ENCODE measurements around the gene RNF41. TPM values are rescaled to one million over a fixed set of nuclear protein-coding genes. Genes with fewer than 3 reads are reported as not detected.

The RNF41 gene
- total RNA-seq, 1 experiment from 2014 or later = 57.4 TPM

- no peak for TF ChIP-seq ZNF317 (CRISPR knock-in tag; IDR thresholded peaks at IDR 0.05; ENCODE audit: borderline replicate concordance, low read depth)
- TF ChIP-seq USF1 (CRISPR knock-in tag; IDR thresholded peaks at IDR 0.05) = peak; percentile 54
- TF ChIP-seq, protein P1, sequence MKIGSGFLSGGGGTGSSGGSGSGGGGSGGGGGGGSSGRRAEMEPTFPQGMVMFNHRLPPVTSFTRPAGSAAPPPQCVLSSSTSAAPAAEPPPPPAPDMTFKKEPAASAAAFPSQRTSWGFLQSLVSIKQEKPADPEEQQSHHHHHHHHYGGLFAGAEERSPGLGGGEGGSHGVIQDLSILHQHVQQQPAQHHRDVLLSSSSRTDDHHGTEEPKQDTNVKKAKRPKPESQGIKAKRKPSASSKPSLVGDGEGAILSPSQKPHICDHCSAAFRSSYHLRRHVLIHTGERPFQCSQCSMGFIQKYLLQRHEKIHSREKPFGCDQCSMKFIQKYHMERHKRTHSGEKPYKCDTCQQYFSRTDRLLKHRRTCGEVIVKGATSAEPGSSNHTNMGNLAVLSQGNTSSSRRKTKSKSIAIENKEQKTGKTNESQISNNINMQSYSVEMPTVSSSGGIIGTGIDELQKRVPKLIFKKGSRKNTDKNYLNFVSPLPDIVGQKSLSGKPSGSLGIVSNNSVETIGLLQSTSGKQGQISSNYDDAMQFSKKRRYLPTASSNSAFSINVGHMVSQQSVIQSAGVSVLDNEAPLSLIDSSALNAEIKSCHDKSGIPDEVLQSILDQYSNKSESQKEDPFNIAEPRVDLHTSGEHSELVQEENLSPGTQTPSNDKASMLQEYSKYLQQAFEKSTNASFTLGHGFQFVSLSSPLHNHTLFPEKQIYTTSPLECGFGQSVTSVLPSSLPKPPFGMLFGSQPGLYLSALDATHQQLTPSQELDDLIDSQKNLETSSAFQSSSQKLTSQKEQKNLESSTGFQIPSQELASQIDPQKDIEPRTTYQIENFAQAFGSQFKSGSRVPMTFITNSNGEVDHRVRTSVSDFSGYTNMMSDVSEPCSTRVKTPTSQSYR (CRISPR knock-in tag; IDR thresholded peaks at IDR 0.05) = no peak
- no peak for TF ChIP-seq FOXP1 (CRISPR knock-in tag; IDR thresholded peaks at IDR 0.05; ENCODE audit: borderline replicate concordance)
- TF ChIP-seq, protein P2, sequence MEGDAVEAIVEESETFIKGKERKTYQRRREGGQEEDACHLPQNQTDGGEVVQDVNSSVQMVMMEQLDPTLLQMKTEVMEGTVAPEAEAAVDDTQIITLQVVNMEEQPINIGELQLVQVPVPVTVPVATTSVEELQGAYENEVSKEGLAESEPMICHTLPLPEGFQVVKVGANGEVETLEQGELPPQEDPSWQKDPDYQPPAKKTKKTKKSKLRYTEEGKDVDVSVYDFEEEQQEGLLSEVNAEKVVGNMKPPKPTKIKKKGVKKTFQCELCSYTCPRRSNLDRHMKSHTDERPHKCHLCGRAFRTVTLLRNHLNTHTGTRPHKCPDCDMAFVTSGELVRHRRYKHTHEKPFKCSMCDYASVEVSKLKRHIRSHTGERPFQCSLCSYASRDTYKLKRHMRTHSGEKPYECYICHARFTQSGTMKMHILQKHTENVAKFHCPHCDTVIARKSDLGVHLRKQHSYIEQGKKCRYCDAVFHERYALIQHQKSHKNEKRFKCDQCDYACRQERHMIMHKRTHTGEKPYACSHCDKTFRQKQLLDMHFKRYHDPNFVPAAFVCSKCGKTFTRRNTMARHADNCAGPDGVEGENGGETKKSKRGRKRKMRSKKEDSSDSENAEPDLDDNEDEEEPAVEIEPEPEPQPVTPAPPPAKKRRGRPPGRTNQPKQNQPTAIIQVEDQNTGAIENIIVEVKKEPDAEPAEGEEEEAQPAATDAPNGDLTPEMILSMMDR (IDR thresholded peaks at IDR 0.05) = peak; percentile 54; the same call in 1 of the 2 replicates
- no peak for TF ChIP-seq OVOL2 (CRISPR knock-in tag; IDR thresholded peaks at IDR 0.05; ENCODE audit: borderline replicate concordance)
- no peak for TF ChIP-seq NR1H2 (CRISPR knock-in tag; IDR thresholded peaks at IDR 0.05)
- TF ChIP-seq ETV6 (CRISPR knock-in tag; IDR thresholded peaks at IDR 0.05) = peak; percentile 89
- peak; percentile 89 for TF ChIP-seq FOXK1 (CRISPR knock-in tag; IDR thresholded peaks at IDR 0.05)
- TF ChIP-seq, protein P3, sequence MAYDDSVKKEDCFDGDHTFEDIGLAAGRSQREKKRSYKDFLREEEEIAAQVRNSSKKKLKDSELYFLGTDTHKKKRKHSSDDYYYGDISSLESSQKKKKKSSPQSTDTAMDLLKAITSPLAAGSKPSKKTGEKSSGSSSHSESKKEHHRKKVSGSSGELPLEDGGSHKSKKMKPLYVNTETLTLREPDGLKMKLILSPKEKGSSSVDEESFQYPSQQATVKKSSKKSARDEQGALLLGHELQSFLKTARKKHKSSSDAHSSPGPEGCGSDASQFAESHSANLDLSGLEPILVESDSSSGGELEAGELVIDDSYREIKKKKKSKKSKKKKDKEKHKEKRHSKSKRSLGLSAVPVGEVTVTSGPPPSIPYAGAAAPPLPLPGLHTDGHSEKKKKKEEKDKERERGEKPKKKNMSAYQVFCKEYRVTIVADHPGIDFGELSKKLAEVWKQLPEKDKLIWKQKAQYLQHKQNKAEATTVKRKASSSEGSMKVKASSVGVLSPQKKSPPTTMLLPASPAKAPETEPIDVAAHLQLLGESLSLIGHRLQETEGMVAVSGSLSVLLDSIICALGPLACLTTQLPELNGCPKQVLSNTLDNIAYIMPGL (CRISPR knock-in tag; IDR thresholded peaks at IDR 0.05) = peak; percentile 94; the same call in 1 of the 2 replicates
- no peak for TF ChIP-seq ATF1 (CRISPR knock-in tag; IDR thresholded peaks at IDR 0.05)
- TF ChIP-seq, protein P4, sequence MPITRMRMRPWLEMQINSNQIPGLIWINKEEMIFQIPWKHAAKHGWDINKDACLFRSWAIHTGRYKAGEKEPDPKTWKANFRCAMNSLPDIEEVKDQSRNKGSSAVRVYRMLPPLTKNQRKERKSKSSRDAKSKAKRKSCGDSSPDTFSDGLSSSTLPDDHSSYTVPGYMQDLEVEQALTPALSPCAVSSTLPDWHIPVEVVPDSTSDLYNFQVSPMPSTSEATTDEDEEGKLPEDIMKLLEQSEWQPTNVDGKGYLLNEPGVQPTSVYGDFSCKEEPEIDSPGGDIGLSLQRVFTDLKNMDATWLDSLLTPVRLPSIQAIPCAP (CRISPR knock-in tag; IDR thresholded peaks at IDR 0.05) = no peak
- TF ChIP-seq CDX4 (CRISPR knock-in tag; IDR thresholded peaks at IDR 0.05; ENCODE audit: borderline replicate concordance) = no peak
- peak; percentile 85; the same call in 1 of the 2 replicates for TF ChIP-seq TEAD1 (CRISPR knock-in tag; IDR thresholded peaks at IDR 0.05)
- no peak for TF ChIP-seq FOXJ3 (CRISPR knock-in tag; IDR thresholded peaks at IDR 0.05; ENCODE audit: borderline replicate concordance)
- no peak for TF ChIP-seq HMGA2 (CRISPR knock-in tag; IDR thresholded peaks at IDR 0.05)
- TF ChIP-seq, protein P5, sequence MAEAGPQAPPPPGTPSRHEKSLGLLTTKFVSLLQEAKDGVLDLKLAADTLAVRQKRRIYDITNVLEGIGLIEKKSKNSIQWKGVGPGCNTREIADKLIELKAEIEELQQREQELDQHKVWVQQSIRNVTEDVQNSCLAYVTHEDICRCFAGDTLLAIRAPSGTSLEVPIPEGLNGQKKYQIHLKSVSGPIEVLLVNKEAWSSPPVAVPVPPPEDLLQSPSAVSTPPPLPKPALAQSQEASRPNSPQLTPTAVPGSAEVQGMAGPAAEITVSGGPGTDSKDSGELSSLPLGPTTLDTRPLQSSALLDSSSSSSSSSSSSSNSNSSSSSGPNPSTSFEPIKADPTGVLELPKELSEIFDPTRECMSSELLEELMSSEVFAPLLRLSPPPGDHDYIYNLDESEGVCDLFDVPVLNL (CRISPR knock-in tag; IDR thresholded peaks at IDR 0.05; ENCODE audit: borderline replicate concordance, low read depth) = no peak
- peak; percentile 92 for TF ChIP-seq NFYB (CRISPR knock-in tag; conservative IDR thresholded peaks at IDR 0.05; ENCODE audit: low read depth)
- no peak for TF ChIP-seq RELA (CRISPR knock-in tag; IDR thresholded peaks at IDR 0.05; ENCODE audit: borderline replicate concordance)
- TF ChIP-seq ZNF532 (CRISPR knock-in tag; IDR thresholded peaks at IDR 0.05; ENCODE audit: borderline replicate concordance) = no peak
Measured at GRCh38 chr12:56224102-56224701, 2.5 kb upstream of the RNF41 start, which contains the start of gene NABP2 (continued).

Data from WTC11 (cell line).